HL-60/S4 (cell line): Measurements from ENCODE around the gene LAMA1.

Source experiments
- in situ Hi-C: fragments of 300-500 bp; cut with MboI; formaldehyde crosslinking; loops from 2 replicates; pipeline ENCODE4 v1.14.3; 2022; ENCODE audit warnings: low sequenced_read_pairs

The LAMA1 gene

GRCh38 chr18:7049951-7050350, 67.6 kb downstream of the LAMA1 start:
- in situ Hi-C loops = no loop called here

GRCh38 chr18:7048081-7048480, 69.5 kb downstream of the LAMA1 start:
- in situ Hi-C loops = no loop called here

GRCh38 chr18:7047336-7047735, 70.3 kb downstream of the LAMA1 start:
- in situ Hi-C loops = no loop called here

GRCh38 chr18:7038330-7038851, 79.2 kb downstream of the LAMA1 start:
- in situ Hi-C loops = no loop called here

- in situ Hi-C loops = no loop called here
These were observed 80.1 kb downstream of the LAMA1 start for GRCh38 chr18:7037470-7037869.

GRCh38 chr18:7035807-7036206, 81.8 kb downstream of the LAMA1 start:
- in situ Hi-C loops = no loop called here

- in situ Hi-C loops = no loop called here
These were observed 82.7 kb downstream of the LAMA1 start for GRCh38 chr18:7034924-7035323.

GRCh38 chr18:7032537-7032936, 85.1 kb downstream of the LAMA1 start:
- in situ Hi-C loops = no loop called here

- in situ Hi-C loops = no loop called here
These were observed 89.0 kb downstream of the LAMA1 start for GRCh38 chr18:7028625-7029024.

GRCh38 chr18:7025194-7025593, 92.4 kb downstream of the LAMA1 start:
- in situ Hi-C loops = no loop called here

GRCh38 chr18:7023581-7023980, 94.0 kb downstream of the LAMA1 start:
- in situ Hi-C loops = no loop called here

GRCh38 chr18:7023063-7023580, 94.5 kb downstream of the LAMA1 start:
- in situ Hi-C loops = no loop called here

GRCh38 chr18:7021994-7022840, 95.4 kb downstream of the LAMA1 start:
- in situ Hi-C loops = no loop called here

- in situ Hi-C loops = no loop called here
These were observed 96.4 kb downstream of the LAMA1 start for GRCh38 chr18:7020995-7021777.

GRCh38 chr18:7017013-7017412, 100.6 kb downstream of the LAMA1 start:
- in situ Hi-C loops = no loop called here

GRCh38 chr18:7011142-7011541, 106.5 kb downstream of the LAMA1 start:
- in situ Hi-C loops = no loop called here

- in situ Hi-C loops = no loop called here
These were observed 113.6 kb downstream of the LAMA1 start for GRCh38 chr18:7004009-7004408.

GRCh38 chr18:7002107-7002506, 115.5 kb downstream of the LAMA1 start:
- in situ Hi-C loops = no loop called here

GRCh38 chr18:7000484-7001096, 117.0 kb downstream of the LAMA1 start:
- in situ Hi-C loops = no loop called here

GRCh38 chr18:6997808-6998207, 119.8 kb downstream of the LAMA1 start:
- in situ Hi-C loops = no loop called here

GRCh38 chr18:6994771-6995430, 122.7 kb downstream of the LAMA1 start:
- in situ Hi-C loops = no loop called here
